Esophagus squamous epithelium (tissue), 4 donors: ENCODE data around the gene NIN.

Source experiments
- POLR2A ChIP-seq, 4 donors: fragments of 450-650 bp; IDR thresholded peaks; one replicate each; pipeline ENCODE4 v1.6.1; 2017; ENCODE audit warnings: antibody characterized with exemption in 4 of 4, mild to moderate bottlenecking in 4 of 4, moderate library complexity in 3 of 4
- TF ChIP-seq, protein P1 (sequence below), 6 experiments: fragments of 450-650 bp in 4 of 6; fragments of 200-600 bp in 2 of 6; sonication (generic) in 2 of 6; IDR thresholded peaks; one replicate each; pipeline ENCODE4 v1.5.1; 2016 to 2019; ENCODE audit warnings: antibody characterized with exemption in 6 of 6, mild to moderate bottlenecking in 4 of 6, moderate library complexity in 4 of 6

DNA sequence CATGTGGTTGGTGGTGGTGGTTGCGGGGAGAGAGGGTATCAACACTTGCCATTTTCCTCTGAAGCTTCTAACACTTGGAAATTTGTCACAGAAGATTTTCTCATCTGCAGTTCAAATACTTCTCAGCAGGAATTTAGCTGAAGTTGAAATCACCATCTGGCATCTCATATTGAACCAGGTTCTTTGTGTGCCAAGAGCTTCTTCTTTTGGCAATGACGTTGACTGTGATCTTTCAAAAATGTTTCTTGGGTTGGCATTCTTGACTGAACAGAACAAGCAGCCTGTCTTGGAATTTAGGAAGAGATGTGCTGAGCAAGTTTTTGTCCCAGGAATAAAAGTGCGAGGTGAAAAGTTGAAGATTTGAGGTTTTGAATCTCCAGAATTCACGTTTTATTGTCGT is 8.7 kb upstream of the NIN start:
- TF ChIP-seq, protein P1, sequence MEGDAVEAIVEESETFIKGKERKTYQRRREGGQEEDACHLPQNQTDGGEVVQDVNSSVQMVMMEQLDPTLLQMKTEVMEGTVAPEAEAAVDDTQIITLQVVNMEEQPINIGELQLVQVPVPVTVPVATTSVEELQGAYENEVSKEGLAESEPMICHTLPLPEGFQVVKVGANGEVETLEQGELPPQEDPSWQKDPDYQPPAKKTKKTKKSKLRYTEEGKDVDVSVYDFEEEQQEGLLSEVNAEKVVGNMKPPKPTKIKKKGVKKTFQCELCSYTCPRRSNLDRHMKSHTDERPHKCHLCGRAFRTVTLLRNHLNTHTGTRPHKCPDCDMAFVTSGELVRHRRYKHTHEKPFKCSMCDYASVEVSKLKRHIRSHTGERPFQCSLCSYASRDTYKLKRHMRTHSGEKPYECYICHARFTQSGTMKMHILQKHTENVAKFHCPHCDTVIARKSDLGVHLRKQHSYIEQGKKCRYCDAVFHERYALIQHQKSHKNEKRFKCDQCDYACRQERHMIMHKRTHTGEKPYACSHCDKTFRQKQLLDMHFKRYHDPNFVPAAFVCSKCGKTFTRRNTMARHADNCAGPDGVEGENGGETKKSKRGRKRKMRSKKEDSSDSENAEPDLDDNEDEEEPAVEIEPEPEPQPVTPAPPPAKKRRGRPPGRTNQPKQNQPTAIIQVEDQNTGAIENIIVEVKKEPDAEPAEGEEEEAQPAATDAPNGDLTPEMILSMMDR (IDR thresholded peaks at IDR 0.05): no peak
- no peak for TF ChIP-seq POLR2A (IDR thresholded peaks at IDR 0.05)
